Airway epithelial cell (primary cell): ENCODE data around the gene ZNF354C. TPM values are rescaled to one million over a fixed set of nuclear protein-coding genes. Genes with fewer than 3 reads are reported as not detected.

ENCODE experiments used
- total RNA-seq: library from RNA; depleted of rRNA; stranded (reverse); fragments of >200 nt; gene quantifications from 2 replicates; pipeline ENCODE4 v1.2.3, GENCODE V29; 2015

Gene ZNF354C
- 1.4 and 2.1 TPM in 2 replicates for total RNA-seq

GRCh38 chr5:179060116-179061008 lies at the start of gene ZNF354C:
Gene ZNF354C, plus strand, starts transcription at chr5:179060373. Its CDS starts 1,696 bp downstream, at chr5:179062069.

GRCh38 chr5:179023528-179024189 lies 36.5 kb upstream of the ZNF354C start, which contains the start of gene ZNF879:
Gene ZNF879, plus strand, starts transcription at chr5:179023804. Its CDS starts 1,201 bp downstream, at chr5:179025005.

Other genes with a start within 250 kb of the ZNF354C start
- gene ZNF354B, start 200.4 kb upstream of the ZNF354C start, total RNA-seq, result 3.2 and 8.5 TPM in 2 replicates
- 0.35 and 1.3 TPM in 2 replicates for gene ZFP2, start 164.5 kb upstream of the ZNF354C start, total RNA-seq
- 0.51 and 1.1 TPM in 2 replicates for gene ZNF454, start 119.2 kb upstream of the ZNF354C start, total RNA-seq
- gene GRM6, start 65.1 kb upstream of the ZNF354C start, total RNA-seq, result not detected in 2 replicates
- 1.3 and 2.4 TPM in 2 replicates for gene ZNF879, start 36.6 kb upstream of the ZNF354C start, total RNA-seq